M059J (cell line): Measurements from ENCODE around the gene SVOPL. TPM values are rescaled to one million over a fixed set of nuclear protein-coding genes. Genes with fewer than 3 reads are reported as not detected.

Source experiments
- DNase-seq: peaks from one replicate; pipeline ENCODE4 v3.0.0-alpha.2; 2012; ENCODE audit warnings: low read depth
- total RNA-seq: library from RNA; depleted of rRNA; stranded (reverse); fragments of >200 nt; shearing (Covaris generic); gene quantifications from 2 replicates; pipeline ENCODE4 v1.2.3, GENCODE V29; 2014

The SVOPL gene
- total RNA-seq, 1 experiment from 2014 or later: not detected

- DNase-seq: no peak
Observed at GRCh38 chr7:138607216-138608126, 93.7 kb downstream of the SVOPL start.

- DNase-seq: no peak
Observed at GRCh38 chr7:138606236-138606635, 94.9 kb downstream of the SVOPL start.

GRCh38 chr7:138603549-138604318 is 97.4 kb downstream of the SVOPL start:
- peak; percentile 17 for DNase-seq

GRCh38 chr7:138602451-138602850 is 98.7 kb downstream of the SVOPL start:
- no peak for DNase-seq

- DNase-seq: no peak
Observed at GRCh38 chr7:138595454-138595853, 105.7 kb downstream of the SVOPL start.

GRCh38 chr7:138590154-138590553 is 111.0 kb downstream of the SVOPL start:
- DNase-seq: no peak

- no peak for DNase-seq
Observed at GRCh38 chr7:138588986-138589385, 112.2 kb downstream of the SVOPL start.

- no peak for DNase-seq
Observed at GRCh38 chr7:138587485-138587884, 113.7 kb downstream of the SVOPL start.

- no peak for DNase-seq
Observed at GRCh38 chr7:138585283-138585993, 115.7 kb downstream of the SVOPL start.

GRCh38 chr7:138584696-138585095 is 116.5 kb downstream of the SVOPL start:
- DNase-seq: no peak

- no peak for DNase-seq
Observed at GRCh38 chr7:138584283-138584682, 116.9 kb downstream of the SVOPL start.

GRCh38 chr7:138581065-138581464 is 120.1 kb downstream of the SVOPL start:
- no peak for DNase-seq

- DNase-seq: no peak
Observed at GRCh38 chr7:138579671-138580070, 121.5 kb downstream of the SVOPL start.

GRCh38 chr7:138579136-138579535 is 122.0 kb downstream of the SVOPL start:
- DNase-seq: no peak

- DNase-seq: no peak
Observed at GRCh38 chr7:138575897-138576428, 125.2 kb downstream of the SVOPL start.

- DNase-seq: no peak
Observed at GRCh38 chr7:138573741-138574140, 127.4 kb downstream of the SVOPL start.

GRCh38 chr7:138570715-138571114 is 130.4 kb downstream of the SVOPL start:
- no peak for DNase-seq

- DNase-seq: no peak
Observed at GRCh38 chr7:138569418-138569817, 131.7 kb downstream of the SVOPL start.

GRCh38 chr7:138568655-138569054 is 132.5 kb downstream of the SVOPL start:
- no peak for DNase-seq

GRCh38 chr7:138565451-138566114 is 135.6 kb downstream of the SVOPL start:
- DNase-seq: peak; percentile 21

GRCh38 chr7:138565071-138565450 is 136.1 kb downstream of the SVOPL start:
- DNase-seq: no peak
